ENCODE measurements around the gene DBF4B.

GRCh38 chr17:44776628-44777393, 68.3 kb downstream of the DBF4B start:
- TF ChIP-seq POLR2AphosphoS5 (IDR thresholded peaks at IDR 0.05; ENCODE audit: low read depth, low read length), result no peak
- TF ChIP-seq EZH2 (IDR thresholded peaks at IDR 0.05), result no peak
- TF ChIP-seq, protein P1, sequence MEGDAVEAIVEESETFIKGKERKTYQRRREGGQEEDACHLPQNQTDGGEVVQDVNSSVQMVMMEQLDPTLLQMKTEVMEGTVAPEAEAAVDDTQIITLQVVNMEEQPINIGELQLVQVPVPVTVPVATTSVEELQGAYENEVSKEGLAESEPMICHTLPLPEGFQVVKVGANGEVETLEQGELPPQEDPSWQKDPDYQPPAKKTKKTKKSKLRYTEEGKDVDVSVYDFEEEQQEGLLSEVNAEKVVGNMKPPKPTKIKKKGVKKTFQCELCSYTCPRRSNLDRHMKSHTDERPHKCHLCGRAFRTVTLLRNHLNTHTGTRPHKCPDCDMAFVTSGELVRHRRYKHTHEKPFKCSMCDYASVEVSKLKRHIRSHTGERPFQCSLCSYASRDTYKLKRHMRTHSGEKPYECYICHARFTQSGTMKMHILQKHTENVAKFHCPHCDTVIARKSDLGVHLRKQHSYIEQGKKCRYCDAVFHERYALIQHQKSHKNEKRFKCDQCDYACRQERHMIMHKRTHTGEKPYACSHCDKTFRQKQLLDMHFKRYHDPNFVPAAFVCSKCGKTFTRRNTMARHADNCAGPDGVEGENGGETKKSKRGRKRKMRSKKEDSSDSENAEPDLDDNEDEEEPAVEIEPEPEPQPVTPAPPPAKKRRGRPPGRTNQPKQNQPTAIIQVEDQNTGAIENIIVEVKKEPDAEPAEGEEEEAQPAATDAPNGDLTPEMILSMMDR (IDR thresholded peaks at IDR 0.05 in 2 of 3, conservative IDR thresholded peaks at IDR 0.05 in 1 of 3; ENCODE audit: borderline replicate concordance in 1 of 3, insufficient read depth in 1 of 3, low read depth in 2 of 3, low read length in 2 of 3), result no peak
- TF ChIP-seq POLR2A (IDR thresholded peaks at IDR 0.05; ENCODE audit: borderline replicate concordance, extremely low read depth, insufficient read depth, insufficient read length), result no peak
- no peak for TF ChIP-seq TCF7L2 (IDR thresholded peaks at IDR 0.05; ENCODE audit: borderline replicate concordance, extremely low read depth, insufficient read depth, insufficient read length)
- TF ChIP-seq RAD21 (IDR thresholded peaks at IDR 0.05; ENCODE audit: low read depth), result no peak
- TF ChIP-seq, protein P2, sequence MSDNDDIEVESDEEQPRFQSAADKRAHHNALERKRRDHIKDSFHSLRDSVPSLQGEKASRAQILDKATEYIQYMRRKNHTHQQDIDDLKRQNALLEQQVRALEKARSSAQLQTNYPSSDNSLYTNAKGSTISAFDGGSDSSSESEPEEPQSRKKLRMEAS (IDR thresholded peaks at IDR 0.05), result no peak
- TF ChIP-seq SIN3A (IDR thresholded peaks at IDR 0.05; ENCODE audit: low read depth), result no peak
- no peak for TF ChIP-seq ZNF274 (IDR thresholded peaks at IDR 0.05; ENCODE audit: low read depth, low read length)
- TF ChIP-seq CBX3 (IDR thresholded peaks at IDR 0.05; ENCODE audit: low read depth), result no peak
- TF ChIP-seq YY1 (IDR thresholded peaks at IDR 0.05; ENCODE audit: extremely low read depth, insufficient replicate concordance, low read depth, low read length), result no peak
- TF ChIP-seq CEBPB (IDR thresholded peaks at IDR 0.05; ENCODE audit: low read depth), result no peak
- no peak for TF ChIP-seq ZBTB33 (IDR thresholded peaks at IDR 0.05; ENCODE audit: extremely low read depth, insufficient replicate concordance, low read length)
- TF ChIP-seq EGR1 (IDR thresholded peaks at IDR 0.05; ENCODE audit: low read depth), result no peak
